Activated naive CD4-positive, alpha-beta T cell (primary cell): ENCODE measurements around the gene OR2T3.
"Not testable (repeated sequence)": the region's sequence is repeated elsewhere in the genome, so short reads cannot be mapped to it uniquely, and the experiment has no call there.

Experiments used
- DNase-seq, 4 experiments: peaks; one replicate each; lab custom pipeline; 2025; lab: John Stamatoyannopoulos, UW

OR2T3 gene, protein sequence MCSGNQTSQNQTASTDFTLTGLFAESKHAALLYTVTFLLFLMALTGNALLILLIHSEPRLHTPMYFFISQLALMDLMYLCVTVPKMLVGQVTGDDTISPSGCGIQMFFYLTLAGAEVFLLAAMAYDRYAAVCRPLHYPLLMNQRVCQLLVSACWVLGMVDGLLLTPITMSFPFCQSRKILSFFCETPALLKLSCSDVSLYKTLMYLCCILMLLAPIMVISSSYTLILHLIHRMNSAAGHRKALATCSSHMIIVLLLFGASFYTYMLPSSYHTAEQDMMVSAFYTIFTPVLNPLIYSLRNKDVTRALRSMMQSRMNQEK

GRCh38 chr1:248473051-248473450 lies at the start of gene OR2T3:
OR2T3 (plus strand) TSS chr1:248473351; CDS start chr1:248473351, 0 bp downstream.
- not testable (repeated sequence) for DNase-seq

GRCh38 chr1:248427526-248428191 lies 45.5 kb upstream of the OR2T3 start:
- not testable (repeated sequence) for DNase-seq

- not testable (repeated sequence) for DNase-seq
Observed at GRCh38 chr1:248428192-248428533, 45.0 kb upstream of the OR2T3 start.

DNA sequence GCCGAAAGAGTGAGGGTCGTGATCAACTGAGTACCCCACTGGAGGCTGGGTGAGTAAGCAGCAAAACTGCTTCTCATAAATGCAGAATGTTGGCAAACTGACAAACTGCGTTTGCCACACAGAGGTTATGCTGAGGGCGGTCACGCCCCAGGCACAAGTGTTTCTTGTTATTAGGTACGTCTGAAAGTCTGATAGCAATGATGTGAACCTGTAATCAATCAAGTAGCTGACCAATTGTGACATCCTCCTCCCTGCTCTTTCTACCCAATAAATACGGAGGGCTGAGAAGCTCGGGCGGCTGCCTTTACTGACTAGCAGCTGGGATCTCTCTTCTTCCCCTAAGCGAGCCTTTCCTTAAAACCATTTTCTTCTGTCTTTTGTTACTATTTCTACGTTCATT lies 41.5 kb upstream of the OR2T3 start:
- DNase-seq: not testable (repeated sequence)

- not testable (repeated sequence) for DNase-seq
Observed at GRCh38 chr1:248432201-248432600, 41.0 kb upstream of the OR2T3 start.

DNA sequence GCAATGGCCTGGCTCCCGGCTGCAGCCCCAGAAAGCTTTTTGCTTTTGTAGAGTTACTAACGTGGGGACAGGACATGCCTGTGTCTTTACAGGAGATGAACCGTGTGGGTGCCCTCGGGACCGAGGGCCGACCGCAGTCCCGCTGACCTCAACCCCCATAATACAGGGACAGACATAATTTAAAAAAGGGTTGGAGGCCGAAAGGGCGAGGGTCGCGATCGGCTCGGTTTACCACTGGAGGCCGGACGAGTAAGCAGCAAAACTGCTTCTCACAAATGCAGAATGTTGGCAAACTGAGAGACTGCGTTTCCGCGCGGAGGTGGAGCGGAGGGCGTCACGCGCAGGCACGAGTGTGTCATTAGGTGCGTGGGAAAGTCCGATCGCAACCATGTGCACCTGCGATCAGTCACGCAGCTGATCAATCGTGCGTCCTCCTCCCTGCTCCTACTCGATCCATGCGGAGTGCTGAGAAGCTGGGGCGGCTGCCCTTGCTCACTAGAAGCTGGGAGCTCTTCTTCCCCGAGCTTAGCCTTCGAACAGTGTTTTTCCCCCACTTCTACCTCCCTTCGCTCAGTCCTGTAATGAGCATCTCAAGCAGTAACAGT lies 39.2 kb upstream of the OR2T3 start:
- DNase-seq: not testable (repeated sequence)

DNA sequence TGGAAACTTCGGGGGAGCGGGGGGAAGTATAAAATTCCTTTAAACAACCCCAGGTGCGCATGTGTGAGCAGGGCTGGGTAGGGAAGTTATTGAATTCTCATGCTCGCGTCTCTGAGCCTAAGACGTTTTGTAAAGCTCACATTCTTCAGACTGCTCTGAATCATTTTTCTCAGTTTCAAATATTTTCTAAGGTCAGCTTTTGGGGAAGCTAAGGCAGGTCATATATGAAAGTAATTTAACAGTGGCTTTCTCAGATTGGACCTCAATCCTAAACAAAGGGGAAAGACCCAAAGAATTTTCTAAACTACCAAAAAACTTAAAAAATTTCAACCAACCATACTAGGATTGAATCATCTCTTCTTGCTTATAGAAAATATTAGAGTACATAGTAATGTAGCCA lies 38.2 kb upstream of the OR2T3 start:
- DNase-seq: not testable (repeated sequence)

GRCh38 chr1:248436303-248436702 lies 36.8 kb upstream of the OR2T3 start:
- DNase-seq: not testable (repeated sequence)

- DNase-seq: not testable (repeated sequence)
Observed at GRCh38 chr1:248438668-248439067, 34.5 kb upstream of the OR2T3 start.

DNA sequence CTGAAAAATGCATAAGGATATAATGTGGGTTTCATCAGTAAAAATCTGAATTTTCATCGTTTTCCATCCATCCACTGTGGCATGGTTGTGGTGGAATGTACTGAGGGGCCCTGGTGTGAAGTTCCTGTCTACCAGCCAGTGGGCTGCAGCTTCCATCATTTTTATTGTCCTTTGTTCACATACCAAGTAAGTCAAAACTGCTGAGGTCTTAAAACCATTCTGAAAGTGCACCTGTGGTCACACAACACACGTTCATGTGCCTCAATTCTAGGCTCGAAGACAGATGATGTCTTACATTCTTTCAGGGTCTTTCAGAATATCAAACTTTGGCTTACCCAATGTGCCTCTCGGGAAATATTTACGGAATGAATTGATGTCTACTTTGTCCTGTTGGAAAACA lies 33.9 kb upstream of the OR2T3 start:
- DNase-seq: not testable (repeated sequence)

- DNase-seq: not testable (repeated sequence)
Observed at GRCh38 chr1:248442500-248443277, 30.5 kb upstream of the OR2T3 start.

DNA sequence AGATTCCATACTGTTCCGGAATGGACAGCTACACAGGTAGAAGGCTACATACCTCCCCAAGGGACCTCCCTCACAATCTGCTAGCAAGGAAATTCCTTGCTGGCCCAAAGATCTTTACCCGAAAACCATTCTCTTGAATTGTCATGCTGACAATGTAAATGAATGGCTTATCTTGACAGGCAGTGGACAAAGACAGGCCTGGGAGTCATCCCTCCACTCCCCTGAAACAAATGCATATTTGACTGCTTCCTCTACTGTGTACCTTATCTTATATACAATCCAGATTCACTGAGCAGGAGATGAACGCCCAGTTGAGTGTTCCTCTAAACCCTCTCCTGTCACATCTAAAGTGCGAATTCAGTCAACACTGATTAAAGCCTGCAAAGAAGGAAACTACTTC lies 28.5 kb upstream of the OR2T3 start:
- not testable (repeated sequence) for DNase-seq

GRCh38 chr1:248445399-248445798 lies 27.8 kb upstream of the OR2T3 start, which contains the start of gene OR2T2:
OR2T2 (plus strand) TSS chr1:248445637; CDS start chr1:248452798, 7,161 bp downstream.
- not testable (repeated sequence) for DNase-seq

- DNase-seq: not testable (repeated sequence)
Observed at GRCh38 chr1:248448409-248449074, 24.6 kb upstream of the OR2T3 start.

DNA sequence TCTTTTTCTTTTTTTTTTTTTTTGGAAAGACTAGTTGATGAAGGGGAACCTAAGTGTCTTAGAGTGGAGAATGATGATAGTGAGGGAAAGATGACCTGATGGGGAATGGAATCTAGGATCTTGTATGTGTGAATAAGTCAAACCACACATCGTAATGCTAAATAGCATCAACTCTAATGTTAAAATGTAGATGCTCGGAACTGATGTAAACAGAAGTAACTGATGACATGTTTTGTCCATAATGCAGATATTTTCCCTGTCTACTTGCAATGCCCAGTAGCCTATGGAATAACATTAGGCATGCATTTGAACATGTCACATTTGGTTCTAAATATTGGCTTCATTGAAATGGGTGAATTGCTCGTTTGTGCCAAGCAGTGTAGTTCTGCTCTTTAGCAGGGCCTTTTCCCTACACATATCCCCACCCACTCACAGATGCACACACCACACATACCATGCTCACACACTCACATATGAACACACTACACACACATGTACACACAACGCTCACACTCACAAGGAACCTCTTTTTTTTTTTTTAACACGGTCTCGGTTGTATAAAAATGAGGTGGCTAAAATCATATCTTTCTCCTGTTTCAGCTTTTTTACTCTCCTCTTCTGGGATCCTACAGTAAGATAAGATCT lies 23.2 kb upstream of the OR2T3 start:
- not testable (repeated sequence) for DNase-seq

DNA sequence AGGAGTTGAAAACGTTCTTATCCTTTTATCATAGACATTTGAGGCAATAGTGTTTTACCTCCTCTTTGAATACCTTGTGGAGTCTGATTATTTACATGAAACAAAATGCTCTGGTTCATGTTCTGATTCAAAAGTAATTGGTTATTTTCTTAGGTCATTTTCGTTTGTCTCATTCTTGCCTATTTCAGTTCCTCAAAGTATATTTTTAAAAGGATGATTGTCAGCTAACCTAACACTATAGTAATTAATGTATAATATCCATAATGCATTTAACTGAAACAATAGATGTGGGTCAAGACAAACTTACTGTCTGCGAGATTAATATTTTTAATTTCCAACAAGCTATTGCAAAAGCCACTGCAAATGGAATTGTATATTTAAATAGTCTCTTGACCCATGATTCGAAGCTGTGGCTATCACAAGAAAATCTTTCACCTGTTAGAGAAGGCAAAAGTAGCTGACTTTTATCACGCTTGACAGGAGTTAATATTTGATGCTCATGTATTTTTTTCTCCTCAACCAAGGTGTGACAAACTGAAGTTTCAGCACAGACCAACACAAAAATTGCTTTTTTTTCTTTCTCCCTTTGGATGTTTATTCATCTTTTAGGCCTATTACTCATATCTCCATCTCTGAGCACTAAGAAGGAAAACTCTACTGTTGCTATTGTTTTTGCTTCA lies 22.5 kb upstream of the OR2T3 start:
- DNase-seq: not testable (repeated sequence)

DNA sequence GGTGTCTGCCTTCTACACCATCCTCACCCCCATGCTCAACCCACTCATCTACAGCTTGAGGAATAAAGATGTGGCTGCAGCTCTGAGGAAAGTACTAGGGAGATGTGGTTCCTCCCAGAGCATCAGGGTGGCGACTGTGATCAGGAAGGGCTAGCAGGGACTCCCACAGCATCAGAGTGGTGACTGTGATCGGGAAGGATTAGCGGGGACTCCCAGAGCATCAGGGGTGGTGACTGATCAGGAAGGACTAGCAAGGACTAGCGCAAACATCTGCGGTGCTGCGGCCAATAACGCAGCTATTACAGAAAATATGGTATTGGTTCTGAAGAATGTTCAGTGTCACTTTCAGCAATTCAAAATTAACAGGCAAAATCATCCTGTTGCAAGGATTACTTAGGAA lies 19.5 kb upstream of the OR2T3 start:
- not testable (repeated sequence) for DNase-seq

DNA sequence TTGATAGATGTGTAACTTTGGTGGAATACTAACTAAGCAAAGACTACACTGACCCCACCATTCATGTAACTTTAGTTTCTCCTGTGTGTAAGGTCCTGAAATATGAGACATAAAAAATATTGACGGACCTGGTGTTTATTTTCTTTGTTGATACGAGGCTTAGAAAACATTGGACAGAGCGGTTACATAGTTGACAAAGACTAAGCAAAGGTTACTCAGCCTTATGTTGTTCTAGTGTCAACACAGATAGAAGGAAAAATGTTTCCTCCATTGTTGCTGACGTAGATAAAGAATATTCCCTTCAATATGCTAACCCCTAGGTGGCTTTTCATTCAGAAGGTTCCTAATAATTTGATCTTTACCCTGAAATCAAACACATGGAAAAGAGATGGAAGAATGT lies 18.1 kb upstream of the OR2T3 start:
- DNase-seq: not testable (repeated sequence)

GRCh38 chr1:248456635-248457034 lies 16.5 kb upstream of the OR2T3 start:
- DNase-seq: not testable (repeated sequence)

- not testable (repeated sequence) for DNase-seq
Observed at GRCh38 chr1:248459117-248459516, 14.0 kb upstream of the OR2T3 start.
